Kidney (tissue), 14 donors: ENCODE results near the gene ZBTB22. TPM values are rescaled to one million over a fixed set of nuclear protein-coding genes. Genes with fewer than 3 reads are reported as not detected.

ENCODE experiments used
- DNase-seq, 5 donors: peaks; one replicate each; pipeline ENCODE4 v3.0.0-alpha.2; 2013 to 2020
- FAIRE-seq: peaks from 2 replicates; lab custom pipeline; 2012; peaks lifted over from hg19 to GRCh38; lab: Jason Lieb, UNC
- H3K27ac ChIP-seq, 2 donors: one replicate each; pipeline ENCODE4 v1.7.0; 2013; ENCODE audit warnings: low read depth in 2 of 2, low read length in 2 of 2, inconsistent platforms in 1 of 2
- H3K27me3 ChIP-seq: one replicate; pipeline ENCODE4 v1.7.1; 2013; ENCODE audit warnings: low read length, inconsistent platforms; ENCODE audit not compliant: control insufficient read depth, insufficient read depth
- H3K36me3 ChIP-seq, 3 donors: one replicate each; pipeline versions ENCODE4 v1.7.0 to v1.7.1; 2013; ENCODE audit warnings: low read length in 3 of 3, control low read depth in 1 of 3, inconsistent platforms in 1 of 3; ENCODE audit not compliant: insufficient read depth in 3 of 3, control insufficient read depth in 2 of 3
- H3K4me1 ChIP-seq, 3 donors: one replicate each; pipeline versions ENCODE4 v1.7.0 to v1.7.1; 2013; ENCODE audit warnings: low read length in 3 of 3, inconsistent platforms in 1 of 3, low read depth in 1 of 3; ENCODE audit not compliant: control insufficient read depth in 2 of 3, insufficient read depth in 2 of 3
- H3K4me3 ChIP-seq, 3 donors: one replicate each; pipeline versions ENCODE4 v1.7.0 to v1.8.1; 2013; ENCODE audit warnings: low read length in 3 of 3, control low read depth in 1 of 3, inconsistent platforms in 1 of 3
- H3K9ac ChIP-seq, 3 donors: one replicate each; pipeline versions ENCODE4 v1.7.0 to v1.7.1; 2013; ENCODE audit warnings: low read length in 3 of 3, control low read depth in 1 of 3, inconsistent platforms in 1 of 3
- H3K9me3 ChIP-seq, 3 donors: one replicate each; pipeline versions ENCODE4 v1.7.0 to v1.7.1; 2013; ENCODE audit warnings: low read length in 3 of 3, control low read depth in 1 of 3, inconsistent platforms in 1 of 3; ENCODE audit not compliant: control insufficient read depth in 2 of 3, insufficient read depth in 1 of 3
- CTCF ChIP-seq: IDR thresholded peaks from 3 replicates; pipeline ENCODE4 v1.5.1; 2012; ENCODE audit warnings: mild to moderate bottlenecking, moderate library complexity, borderline replicate concordance; ENCODE audit not compliant: insufficient read depth; ENCODE audit errors: extremely low read depth
- intact Hi-C: fragments of 100-400 bp; cut with DNase I; formaldehyde crosslinking; loops from one replicate; pipeline ENCODE4 v1.11.1; 2022
- microRNA-seq: library from miRNA; unstranded; fragments of <30 nt; microRNA quantifications from one replicate; pipeline ENCODE4 v1.2.0, GENCODE V29; 2020
- polyA plus RNA-seq: library from polyadenylated mRNA; stranded (reverse); fragments of 350-450 nt; fragmentation: Illumina TruSeq; extraction: RNeasy Lipid Tissue Mini Kit (QIAGEN cat#74804); gene quantifications from one replicate; pipeline ENCODE4 v1.2.3, GENCODE V29; 2014; ENCODE audit warnings: low read depth, low replicate concordance; ENCODE audit not compliant: insufficient read depth
- total RNA-seq: library from RNA; stranded (reverse); fragmentation: NEBNext Ultra II Directional; extraction: Animal tissue kit (Norgen Biotek cat#: 25700); gene quantifications from one replicate; pipeline ENCODE4 v1.2.1, GENCODE V29; 2021
- donor health status: control.
- donor health status: control.
- donor health status: control.
- donor health status: control.
- donor health status: control.
- donor health status: DM: yes; HTN: yes; CAD: no.
- donor health status: Normal renal cell carcinoma (clear cell type).

Gene ZBTB22
- total and polyA plus RNA-seq, 2 donors from 2014 or later: 16.3 to 22.9 TPM

- DNase-seq (peak; percentile 96 to 100 (median 98)), FAIRE-seq (peak; percentile 56)
- H3K4me3 ChIP-seq: peak within 1 kb of the TSS; percentile 84 to 94 (median 93)
- no peak for TF ChIP-seq CTCF
- H3K4me1 ChIP-seq: peaks cover 6 to 31% (median 16%) of the 10 kb centered on the region in 3 donors
- H3K27ac ChIP-seq: peak within 1 kb of the TSS; percentile 91 to 93
- peaks cover 15 to 46% (median 25%) of the 10 kb centered on the region in 3 donors for H3K36me3 ChIP-seq
- H3K9ac ChIP-seq: peak within 1 kb of the TSS; percentile 93 to 95 (median 94)
- intact Hi-C loops: no loop called here
- H3K27me3 ChIP-seq: no peaks in the 10 kb centered on the region
- H3K9me3 ChIP-seq: no peaks in the 10 kb centered on the region
Observed at GRCh38 chr6:33271468-33272274, 45.9 kb downstream of the ZBTB22 start, which contains the start of the genes RPS18 and VPS52. TSS of gene RPS18 (plus strand) at chr6:33272075. CDS start at chr6:33272120, 45 bp downstream. TSS of gene VPS52 (minus strand) at chr6:33271876. CDS start at chr6:33271675, 201 bp downstream.

GRCh38 chr6:33271117-33271467 lies 46.5 kb downstream of the ZBTB22 start:
- no peak for FAIRE-seq
- no peaks in the 10 kb centered on the region for H3K27me3 ChIP-seq
- peak overlapping the region; percentile 84 to 94 (median 93) for H3K4me3 ChIP-seq
- intact Hi-C loops: no loop called here
- peaks cover 6 to 25% (median 16%) of the 10 kb centered on the region in 3 donors for H3K4me1 ChIP-seq
- H3K9ac ChIP-seq: peak overlapping the region; percentile 92 to 94 (median 93)
- TF ChIP-seq CTCF: no peak
- H3K27ac ChIP-seq: peak overlapping the region; percentile 91 to 93
- H3K36me3 ChIP-seq: peaks cover 15 to 49% (median 29%) of the 10 kb centered on the region in 3 donors
- no peak for DNase-seq
- H3K9me3 ChIP-seq: no peaks in the 10 kb centered on the region

Small RNA genes lying within 50 kb of the gene (microRNA-seq; reads per million reads assigned to microRNA genes)
- not detected for gene MIR6834
- gene MIR6873: not detected

Other genes starting within 250 kb of the ZBTB22 start
- 200 TPM for gene HLA-DPA1, start 244.1 kb downstream of the ZBTB22 start, total RNA-seq
- 154 TPM for gene HLA-DPA1, start 244.1 kb downstream of the ZBTB22 start, polyA plus RNA-seq
- gene HLA-DPB1, start 241.8 kb downstream of the ZBTB22 start, total RNA-seq: 181 TPM
- 141 TPM for gene HLA-DPB1, start 241.8 kb downstream of the ZBTB22 start, polyA plus RNA-seq
- 0.85 TPM for gene COL11A2, start 125.3 kb downstream of the ZBTB22 start, total RNA-seq
- 2.3 TPM for gene COL11A2, start 125.3 kb downstream of the ZBTB22 start, polyA plus RNA-seq
- gene RXRB, start 117.1 kb downstream of the ZBTB22 start, total RNA-seq: 52.2 TPM
- 35.7 TPM for gene RXRB, start 117.1 kb downstream of the ZBTB22 start, polyA plus RNA-seq
- 83.3 TPM for gene SLC39A7, start 116.9 kb downstream of the ZBTB22 start, total RNA-seq
- gene SLC39A7, start 116.9 kb downstream of the ZBTB22 start, polyA plus RNA-seq: 118 TPM
- gene HSD17B8, start 113.1 kb downstream of the ZBTB22 start, total RNA-seq: 26.6 TPM
- 83.0 TPM for gene HSD17B8, start 113.1 kb downstream of the ZBTB22 start, polyA plus RNA-seq
- gene RING1, start 109.2 kb downstream of the ZBTB22 start, total RNA-seq: 47.2 TPM
- 48.6 TPM for gene RING1, start 109.2 kb downstream of the ZBTB22 start, polyA plus RNA-seq
- gene VPS52, start 45.9 kb downstream of the ZBTB22 start, total RNA-seq: 64.4 TPM
- 35.8 TPM for gene VPS52, start 45.9 kb downstream of the ZBTB22 start, polyA plus RNA-seq
- gene RPS18, start 45.7 kb downstream of the ZBTB22 start, total RNA-seq: 1,706 TPM
- gene RPS18, start 45.7 kb downstream of the ZBTB22 start, polyA plus RNA-seq: 2,618 TPM
- 20.2 TPM for gene B3GALT4, start 40.6 kb downstream of the ZBTB22 start, total RNA-seq
- 14.0 TPM for gene B3GALT4, start 40.6 kb downstream of the ZBTB22 start, polyA plus RNA-seq
- 40.3 TPM for gene WDR46, start 28.5 kb downstream of the ZBTB22 start, total RNA-seq
- 46.5 TPM for gene WDR46, start 28.5 kb downstream of the ZBTB22 start, polyA plus RNA-seq
- gene PFDN6, start 28.1 kb downstream of the ZBTB22 start, total RNA-seq: 46.8 TPM
- 159 TPM for gene PFDN6, start 28.1 kb downstream of the ZBTB22 start, polyA plus RNA-seq
- gene RGL2, start 18.8 kb downstream of the ZBTB22 start, total RNA-seq: 92.4 TPM
- gene RGL2, start 18.8 kb downstream of the ZBTB22 start, polyA plus RNA-seq: 56.2 TPM
- gene TAPBP, start 3.7 kb downstream of the ZBTB22 start, total RNA-seq: 217 TPM
- 53.5 TPM for gene TAPBP, start 3.7 kb downstream of the ZBTB22 start, polyA plus RNA-seq
- 35.5 TPM for gene DAXX, start 5.2 kb upstream of the ZBTB22 start, total RNA-seq
- gene DAXX, start 5.2 kb upstream of the ZBTB22 start, polyA plus RNA-seq: 23.7 TPM
- gene KIFC1, start 74.1 kb upstream of the ZBTB22 start, total RNA-seq: 2.3 TPM
- gene KIFC1, start 74.1 kb upstream of the ZBTB22 start, polyA plus RNA-seq: not detected
- gene PHF1, start 93.3 kb upstream of the ZBTB22 start, total RNA-seq: 63.8 TPM
- 87.6 TPM for gene PHF1, start 93.3 kb upstream of the ZBTB22 start, polyA plus RNA-seq
- gene CUTA, start 100.4 kb upstream of the ZBTB22 start, total RNA-seq: 163 TPM
- gene CUTA, start 100.4 kb upstream of the ZBTB22 start, polyA plus RNA-seq: 433 TPM
- gene SYNGAP1, start 102.3 kb upstream of the ZBTB22 start, total RNA-seq: 17.8 TPM
- 2.7 TPM for gene SYNGAP1, start 102.3 kb upstream of the ZBTB22 start, polyA plus RNA-seq
- 11.5 TPM for gene ZBTB9, start 136.8 kb upstream of the ZBTB22 start, total RNA-seq
- gene ZBTB9, start 136.8 kb upstream of the ZBTB22 start, polyA plus RNA-seq: 6.4 TPM